Ovary (tissue), 3 donors: ENCODE measurements around the gene STK17B.

Source experiments
- POLR2A ChIP-seq: fragments of 450-650 bp; IDR thresholded peaks from one replicate; pipeline ENCODE4 v1.6.1; 2017; ENCODE audit warnings: antibody characterized with exemption, mild to moderate bottlenecking, moderate library complexity
- TF ChIP-seq, protein P1 (sequence below), 3 donors: fragments of 450-650 bp in 2 of 3; fragments of 200-600 bp in 1 of 3; IDR thresholded peaks; one replicate each; pipeline versions ENCODE4 v1.5.1 to v1.8.0; 2016 to 2022; ENCODE audit warnings: antibody characterized with exemption in 3 of 3, mild to moderate bottlenecking in 1 of 3
- donor health status: DM: no; HTN: no; CAD: no.

DNA sequence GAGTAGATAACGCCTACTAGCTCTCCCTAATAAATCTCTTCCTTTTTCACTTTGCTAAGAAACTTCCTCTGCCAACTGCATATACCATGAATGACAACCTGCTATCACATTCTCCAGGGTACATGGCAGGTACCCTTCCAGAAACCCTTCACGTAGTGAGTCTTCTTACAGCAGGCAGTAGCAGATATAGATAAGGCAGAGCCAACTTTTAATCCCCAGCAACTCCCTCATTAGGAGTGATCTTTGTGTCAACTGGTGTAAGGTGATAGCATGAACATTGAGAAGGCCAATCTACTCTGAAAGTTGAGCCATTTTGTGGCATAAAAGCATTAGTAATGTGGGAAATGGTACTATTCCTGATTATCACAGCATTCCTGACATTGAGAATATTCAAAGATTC, 5.7 kb upstream of the STK17B start:
- TF ChIP-seq, protein P1, sequence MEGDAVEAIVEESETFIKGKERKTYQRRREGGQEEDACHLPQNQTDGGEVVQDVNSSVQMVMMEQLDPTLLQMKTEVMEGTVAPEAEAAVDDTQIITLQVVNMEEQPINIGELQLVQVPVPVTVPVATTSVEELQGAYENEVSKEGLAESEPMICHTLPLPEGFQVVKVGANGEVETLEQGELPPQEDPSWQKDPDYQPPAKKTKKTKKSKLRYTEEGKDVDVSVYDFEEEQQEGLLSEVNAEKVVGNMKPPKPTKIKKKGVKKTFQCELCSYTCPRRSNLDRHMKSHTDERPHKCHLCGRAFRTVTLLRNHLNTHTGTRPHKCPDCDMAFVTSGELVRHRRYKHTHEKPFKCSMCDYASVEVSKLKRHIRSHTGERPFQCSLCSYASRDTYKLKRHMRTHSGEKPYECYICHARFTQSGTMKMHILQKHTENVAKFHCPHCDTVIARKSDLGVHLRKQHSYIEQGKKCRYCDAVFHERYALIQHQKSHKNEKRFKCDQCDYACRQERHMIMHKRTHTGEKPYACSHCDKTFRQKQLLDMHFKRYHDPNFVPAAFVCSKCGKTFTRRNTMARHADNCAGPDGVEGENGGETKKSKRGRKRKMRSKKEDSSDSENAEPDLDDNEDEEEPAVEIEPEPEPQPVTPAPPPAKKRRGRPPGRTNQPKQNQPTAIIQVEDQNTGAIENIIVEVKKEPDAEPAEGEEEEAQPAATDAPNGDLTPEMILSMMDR (IDR thresholded peaks at IDR 0.05) = no peak
- no peak for TF ChIP-seq POLR2A
